GM12878 (cell line): ENCODE data around the gene WWOX. TPM values are rescaled to one million over a fixed set of nuclear protein-coding genes. Genes with fewer than 3 reads are reported as not detected.

Experiments used
- ATAC-seq: fragments of 200-7000 bp; cut with Tn5 transposase; 3 replicates; pipeline ENCODE4 v1.9.1; 2020; ENCODE audit warnings: mild to moderate bottlenecking, moderate library complexity
- BruUV-seq: library from RNA; stranded (reverse); fragments of 400-500 nt; replicated peaks from 2 replicates; lab custom pipeline; 2021; lab: Mats Ljungman, UMichigan
- CTCF ChIA-PET: fragments of 300-600 bp; sonication (Branson Sonifier 250); formaldehyde crosslinking; extraction: SDS; loops from one replicate; lab custom pipeline; 2021; ENCODE audit warnings: inconsistent platforms; lab: Yijun Ruan, JAX
- POLR2A ChIA-PET: fragments of 350-600 bp; formaldehyde crosslinking; extraction: SDS; loops from one replicate; lab custom pipeline; 2021; ENCODE audit warnings: inconsistent platforms; lab: Charles Lee
- RAD21 ChIA-PET: fragments of 300-600 bp; sonication (Branson Sonifier 250); formaldehyde crosslinking; loops from one replicate; lab custom pipeline; 2023; ENCODE audit warnings: antibody characterized with exemption; ENCODE audit not compliant: unreplicated experiment; lab: Charles Lee
- SMC1A ChIA-PET: fragments of 300-600 bp; sonication (Branson Sonifier 250); formaldehyde crosslinking; loops from one replicate; lab custom pipeline; 2023; ENCODE audit not compliant: unreplicated experiment, uncharacterized antibody; lab: Charles Lee
- DNase-seq: peaks from one replicate; pipeline ENCODE4 v3.0.0-alpha.2; 2011; ENCODE audit warnings: low read depth, low spot score
- FAIRE-seq: peaks from 3 replicates; lab custom pipeline; 2011; peaks lifted over from hg19 to GRCh38; lab: Jason Lieb, UNC
- H2AFZ ChIP-seq: 2 replicates; pipeline ENCODE4 v1.6.0; 2011; ENCODE audit warnings: low read depth, low read length, control low read depth; ENCODE audit not compliant: control insufficient read depth
- H3K27ac ChIP-seq: 2 replicates; pipeline ENCODE4 v1.5.1; 2011; ENCODE audit warnings: control low read depth; ENCODE audit not compliant: control insufficient read depth, insufficient read depth
- H3K27me3 ChIP-seq, 2 experiments: replicated peaks in 1 of 2; 2 replicates each; pipeline versions ENCODE4 v1.6.0 to v1.6.1; 2011; ENCODE audit warnings: low read length in 1 of 2; ENCODE audit not compliant: control insufficient read depth in 2 of 2, insufficient read depth in 2 of 2
- H3K36me3 ChIP-seq, 2 experiments: 2 replicates each; pipeline ENCODE4 v1.5.1; 2011; ENCODE audit warnings: low read length in 1 of 2; ENCODE audit not compliant: control insufficient read depth in 2 of 2, insufficient read depth in 2 of 2
- H3K4me1 ChIP-seq: 2 replicates; pipeline ENCODE4 v1.6.1; 2011; ENCODE audit warnings: mild to moderate bottlenecking, low read length, moderate library complexity, mixed read lengths; ENCODE audit not compliant: control insufficient read depth, insufficient read depth
- H3K4me2 ChIP-seq: 2 replicates; pipeline ENCODE4 v1.6.0; 2011; ENCODE audit warnings: control low read depth; ENCODE audit not compliant: control insufficient read depth, insufficient read depth
- H3K4me3 ChIP-seq: fragments of 200-600 bp; sonication (generic); 2 replicates; pipeline ENCODE4 v1.5.1; 2016
- H3K79me2 ChIP-seq: 2 replicates; pipeline ENCODE4 v1.6.0; 2011; ENCODE audit warnings: low read length; ENCODE audit not compliant: control insufficient read depth, insufficient read depth
- H3K9ac ChIP-seq: 2 replicates; pipeline ENCODE4 v1.8.0; 2011; ENCODE audit warnings: low read length, control low read depth, mixed read lengths; ENCODE audit not compliant: control insufficient read depth, insufficient read depth
- H3K9me3 ChIP-seq: replicated peaks from 3 replicates; pipeline ENCODE4 v1.5.1; 2011; ENCODE audit warnings: mild to moderate bottlenecking, low read length; ENCODE audit not compliant: control insufficient read depth, insufficient read depth
- H4K20me1 ChIP-seq: 2 replicates; pipeline ENCODE4 v1.6.0; 2011; ENCODE audit not compliant: control insufficient read depth, insufficient read depth
- FOXM1 ChIP-seq: IDR thresholded peaks from 2 replicates; pipeline ENCODE4 v1.6.1; 2012; ENCODE audit warnings: low read depth, mild to moderate bottlenecking, inconsistent platforms, low read length, moderate library complexity
- KLF5 ChIP-seq: fragments of 450-650 bp; IDR thresholded peaks from 2 replicates; pipeline ENCODE4 v1.6.1; 2014; ENCODE audit warnings: mild to moderate bottlenecking; ENCODE audit not compliant: partially characterized antibody
- MEF2A ChIP-seq: IDR thresholded peaks from 2 replicates; pipeline ENCODE4 v1.6.1; 2011; ENCODE audit warnings: low read depth, mild to moderate bottlenecking, low read length, moderate library complexity; ENCODE audit not compliant: insufficient read depth
- PML ChIP-seq: IDR thresholded peaks from 2 replicates; pipeline ENCODE4 v1.6.1; 2012; ENCODE audit warnings: low read length, inconsistent platforms
- POU2F2 ChIP-seq: IDR thresholded peaks from 3 replicates; pipeline ENCODE4 v1.6.1; 2011; ENCODE audit warnings: low read depth, mild to moderate bottlenecking, low read length, borderline replicate concordance
- ZNF687 ChIP-seq: fragments of 450-650 bp; IDR thresholded peaks from 2 replicates; pipeline ENCODE4 v1.6.1; 2017; ENCODE audit warnings: mild to moderate bottlenecking, moderate library complexity
- WGBS: methylation state at CpG from one replicate; pipeline ENCODE4 v1.1.6; 2016; ENCODE audit warnings: low lambda C conversion rate; ENCODE audit not compliant: insufficient replicate concordance, insufficient coverage; ENCODE audit errors: missing lambda C conversion rate; 5-methylcytosine and 5-hydroxymethylcytosine counted together
- in situ Hi-C: fragments of 300-500 bp; cut with MboI; formaldehyde crosslinking; loops from 9 replicates; pipeline ENCODE4 v1.14.3; 2018; ENCODE audit warnings: mixed read lengths
- intact Hi-C: fragments of 100-400 bp; cut with micrococcal nuclease; formaldehyde crosslinking; loops from one replicate; pipeline ENCODE4 v1.14.2; 2022; ENCODE audit not compliant: unreplicated experiment
- polyA plus RNA-seq, 11 experiments: library from polyadenylated mRNA; depleted of rRNA in 4 of 11; unstranded in 6 of 11; stranded (reverse) in 5 of 11; fragments of >200 nt; fragmentation: Nextera tagmentation in 4 of 11; fragmentation: Illumina TruSeq in 1 of 11; extraction: Ambion mirVana in 4 of 11; extraction: Trizol in 1 of 11; gene quantifications; 1 replicate in 1 of 11; 2 replicates in 10 of 11; pipeline versions ENCODE4 v1.2.1 to v1.2.3, GENCODE V29; 2011 to 2016; ENCODE audit warnings: inconsistent platforms in 2 of 11, missing spikeins in 2 of 11, low read depth in 1 of 11
- total RNA-seq, 4 experiments: library from RNA; depleted of rRNA in 3 of 4; stranded (reverse); fragments of >200 nt in 3 of 4; fragmentation: Illumina TruSeq in 1 of 4; extraction: Trizol in 1 of 4; gene quantifications; 2 replicates each; pipeline versions ENCODE4 v1.2.1 to v1.2.3, GENCODE V29; 2013 to 2021

WWOX gene
- total and polyA plus RNA-seq, 10 of the 15 experiments (the other 5 are each of a cell fraction or from before 2014, with no cell fraction given), result 2.8 to 24.4 (median 17.8) TPM

GRCh38 chr16:78458588-78458987 is 359.1 kb downstream of the WWOX start (continued):
- no peak for TF ChIP-seq ZNF687
- no peak for TF ChIP-seq KLF5
- no peak for TF ChIP-seq PML
- TF ChIP-seq FOXM1, result no peak

- BruUV-seq, result no TSS peak
- Histone ChIP-seq H4K20me1 (no peaks in the 10 kb centered on the region), H3K4me1 (no peaks in the 10 kb centered on the region), H3K36me3 (no peaks in the 10 kb centered on the region), H3K27ac (no peak overlapping the region), H3K4me3 (no peak overlapping the region), H3K9ac (no peak overlapping the region), H2AFZ (no peak overlapping the region), H3K27me3 (no peaks in the 10 kb centered on the region), H3K9me3 (no peaks in the 10 kb centered on the region), H3K4me2 (no peak overlapping the region), H3K79me2 (no peaks in the 10 kb centered on the region)
- no peak for TF ChIP-seq MEF2A
- TF ChIP-seq POU2F2, result no peak
- DNase-seq, result no peak
- in situ Hi-C loops (no loop called here), intact Hi-C loops (no loop called here)
- RAD21 ChIA-PET, result no interaction called here
- WGBS, result 68% methylated on average over 4 of the region's 4 CpGs
- SMC1A ChIA-PET, result no interaction called here
- CTCF ChIA-PET, result no interaction called here
- no peak for FAIRE-seq
- POLR2A ChIA-PET, result no interaction called here
- no peak for ATAC-seq
Measured at GRCh38 chr16:78460428-78460827, 361.0 kb downstream of the WWOX start.
